ENCODE results near the gene DPRX. TPM values are rescaled to one million over a fixed set of nuclear protein-coding genes. Genes with fewer than 3 reads are reported as not detected.

The DPRX gene
- polyA plus RNA-seq, 1 donor (not counting 4 experiments of a cell fraction or from before 2014, with no cell fraction given), result not detected

DNA sequence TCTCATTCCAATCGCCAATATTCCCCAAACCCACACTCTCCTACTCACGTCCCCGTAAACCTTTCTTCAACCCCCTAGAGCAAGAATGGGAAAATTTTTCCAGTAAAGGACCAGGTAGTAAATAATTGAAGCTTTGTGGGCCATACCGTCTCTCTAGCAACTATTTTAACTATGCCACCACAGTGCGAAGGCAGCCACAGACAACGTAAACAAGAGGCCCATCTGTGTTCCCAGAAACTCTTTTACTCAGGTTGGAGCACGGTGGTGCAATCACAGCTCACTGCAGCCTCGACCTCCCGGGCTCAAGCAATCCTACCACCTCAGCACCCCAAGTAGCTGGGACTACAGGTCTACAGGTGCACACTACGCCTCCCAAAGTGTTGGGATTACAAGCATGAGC, 3.0 kb downstream of the DPRX start:
- Histone ChIP-seq H3K27me3 (ENCODE audit: control insufficient read depth, extremely low read depth, insufficient read depth, low read length) (no peaks in the 10 kb centered on the region), H3K9me3 (ENCODE audit: control insufficient read depth, low read depth, low read length) (no peaks in the 10 kb centered on the region), H3K27ac (ENCODE audit: control insufficient read depth, insufficient read depth, low read length) (no peak overlapping the region), H3K36me3 (ENCODE audit: control insufficient read depth in 2 of 2, extremely low read depth in 1 of 2, insufficient read depth in 2 of 2, low read length in 2 of 2) (no peaks in the 10 kb centered on the region), H3K4me3 (ENCODE audit: control insufficient read depth in 2 of 3, extremely low read depth in 1 of 3, insufficient read depth in 2 of 3, low read depth in 1 of 3, low read length in 3 of 3) (no peak overlapping the region), H3K79me2 (ENCODE audit: control insufficient read depth, insufficient read depth, low read length) (no peaks in the 10 kb centered on the region), H2AFZ (ENCODE audit: control insufficient read depth, low read length) (no peak overlapping the region), H3K4me2 (ENCODE audit: control insufficient read depth, extremely low read depth, insufficient read depth, low read depth, low read length) (no peak overlapping the region), H4K20me1 (ENCODE audit: control insufficient read depth, extremely low read depth, insufficient read depth, low read length) (no peaks in the 10 kb centered on the region), H3K9me1 (ENCODE audit: control insufficient read depth, extremely low read depth, insufficient read depth, low read length) (no peaks in the 10 kb centered on the region), H3K4me1 (ENCODE audit: control insufficient read depth, extremely low read depth, insufficient read depth, low read length) (no peaks in the 10 kb centered on the region), H3K9ac (ENCODE audit: control insufficient read depth, extremely low read depth, insufficient read depth, low read length) (no peak overlapping the region)
- dilution Hi-C loops (cut with MboI; ENCODE audit: extremely low pct_ligation_motif_present, low sequenced_read_pairs), result no loop called here
- no peak for FAIRE-seq
- TF ChIP-seq EZH2 (IDR thresholded peaks at IDR 0.05; ENCODE audit: low read length) (no peak), CTCF (optimal IDR thresholded peaks at IDR 0.05 in 1 of 3, IDR thresholded peaks at IDR 0.05 in 1 of 3, conservative IDR thresholded peaks at IDR 0.05 in 1 of 3; ENCODE audit: extremely low read depth in 1 of 3, insufficient read depth in 2 of 3, low read length in 3 of 3) (no peak)
- DNase-seq (ENCODE audit: low read depth, low spot score), result no peak

- no peak overlapping the region for H3K27ac ChIP-seq (ENCODE audit: control insufficient read depth, insufficient read depth, low read length)
- H3K4me2 ChIP-seq (ENCODE audit: control insufficient read depth, extremely low read depth, insufficient read depth, low read depth, low read length), result no peak overlapping the region
- no peak overlapping the region for H3K4me3 ChIP-seq (ENCODE audit: control insufficient read depth in 2 of 3, extremely low read depth in 1 of 3, insufficient read depth in 2 of 3, low read depth in 1 of 3, low read length in 3 of 3)
- no peaks in the 10 kb centered on the region for H3K9me3 ChIP-seq (ENCODE audit: control insufficient read depth, low read depth, low read length)
- H2AFZ ChIP-seq (ENCODE audit: control insufficient read depth, low read length), result no peak overlapping the region
- DNase-seq (ENCODE audit: low read depth, low spot score) (no peak), FAIRE-seq (no peak)
- no peaks in the 10 kb centered on the region for H3K4me1 ChIP-seq (ENCODE audit: control insufficient read depth, extremely low read depth, insufficient read depth, low read length)
- H3K9me1 ChIP-seq (ENCODE audit: control insufficient read depth, extremely low read depth, insufficient read depth, low read length), result no peaks in the 10 kb centered on the region
- H3K36me3 ChIP-seq (ENCODE audit: control insufficient read depth in 2 of 2, extremely low read depth in 1 of 2, insufficient read depth in 2 of 2, low read length in 2 of 2), result no peaks in the 10 kb centered on the region
- dilution Hi-C loops (cut with MboI; ENCODE audit: extremely low pct_ligation_motif_present, low sequenced_read_pairs), result no loop called here
- no peak for TF ChIP-seq CTCF (optimal IDR thresholded peaks at IDR 0.05 in 1 of 3, IDR thresholded peaks at IDR 0.05 in 1 of 3, conservative IDR thresholded peaks at IDR 0.05 in 1 of 3; ENCODE audit: extremely low read depth in 1 of 3, insufficient read depth in 2 of 3, low read length in 3 of 3)
- no peak for TF ChIP-seq EZH2 (IDR thresholded peaks at IDR 0.05; ENCODE audit: low read length)
- H4K20me1 ChIP-seq (ENCODE audit: control insufficient read depth, extremely low read depth, insufficient read depth, low read length), result no peaks in the 10 kb centered on the region
- H3K27me3 ChIP-seq (ENCODE audit: control insufficient read depth, extremely low read depth, insufficient read depth, low read length), result no peaks in the 10 kb centered on the region
- H3K9ac ChIP-seq (ENCODE audit: control insufficient read depth, extremely low read depth, insufficient read depth, low read length), result no peak overlapping the region
- no peaks in the 10 kb centered on the region for H3K79me2 ChIP-seq (ENCODE audit: control insufficient read depth, insufficient read depth, low read length)
Measured at GRCh38 chr19:53639471-53639870, 7.7 kb downstream of the DPRX start.
